HEK293 (cell line): ENCODE data around the gene CEP63.

ENCODE experiments used
- CTCF ChIA-PET: fragments of 350-600 bp; formaldehyde crosslinking; extraction: SDS; loops from one replicate; lab custom pipeline; 2021; ENCODE audit warnings: antibody characterized with exemption; lab: Yijun Ruan, JAX
- POLR2A ChIA-PET: fragments of 300-600 bp; formaldehyde crosslinking; extraction: SDS; loops from one replicate; lab custom pipeline; 2020; ENCODE audit warnings: antibody characterized with exemption, inconsistent platforms; lab: Yijun Ruan, JAX
- H3K27ac ChIP-seq: fragments of 200-500 bp; sonication (Bioruptor generic); 2 replicates; pipeline ENCODE4 v1.5.1; 2014; ENCODE audit warnings: low read depth, low read length, control low read depth, inconsistent platforms; ENCODE audit errors: extremely low read depth
- H3K36me3 ChIP-seq, 2 experiments: fragments of 200-500 bp in 1 of 2; sonication (Bioruptor generic) in 1 of 2; 1 replicate in 1 of 2; 2 replicates in 1 of 2; pipeline ENCODE4 v1.5.1; 2014 to 2017; ENCODE audit warnings: inconsistent platforms in 2 of 2, low read length in 2 of 2; ENCODE audit not compliant: control insufficient read depth in 2 of 2, insufficient read depth in 1 of 2
- H3K4me1 ChIP-seq: fragments of 200-500 bp; sonication (Bioruptor generic); 2 replicates; pipeline ENCODE4 v1.5.1; 2014; ENCODE audit warnings: mild to moderate bottlenecking, low read length, inconsistent platforms; ENCODE audit not compliant: control insufficient read depth, insufficient read depth
- H3K4me3 ChIP-seq: 2 replicates; pipeline ENCODE4 v1.5.1; 2011; ENCODE audit warnings: low read depth, mild to moderate bottlenecking, control low read depth, low read length, moderate library complexity
- H3K9me3 ChIP-seq: fragments of 200-500 bp; sonication (Bioruptor generic); 2 replicates; pipeline ENCODE4 v1.5.1; 2014; ENCODE audit warnings: low read depth, low read length, inconsistent platforms; ENCODE audit not compliant: control insufficient read depth, insufficient read depth
- PRDM1 ChIP-seq: fragments of 450-650 bp; formaldehyde crosslinking; IDR thresholded peaks from 2 replicates; pipeline ENCODE4; 2016; ENCODE audit warnings: missing biosample characterization, missing genetic modification characterization
- PRDM4 ChIP-seq: fragments of 450-650 bp; formaldehyde crosslinking; IDR thresholded peaks from 2 replicates; pipeline ENCODE4 v1.5.1; 2017; ENCODE audit warnings: missing biosample characterization, missing genetic modification characterization
- TCF7L2 ChIP-seq: IDR thresholded peaks from 2 replicates; pipeline ENCODE4 v1.6.1; 2011; ENCODE audit warnings: low read depth, mild to moderate bottlenecking, inconsistent platforms, low read length, moderate library complexity, borderline replicate concordance
- ZBTB26 ChIP-seq: fragments of 450-650 bp; formaldehyde crosslinking; optimal IDR thresholded peaks from 2 replicates; pipeline ENCODE3; 2016; ENCODE audit warnings: missing biosample characterization, mild to moderate bottlenecking, missing genetic modification characterization
- ZFP41 ChIP-seq: fragments of 450-650 bp; formaldehyde crosslinking; IDR thresholded peaks from 2 replicates; pipeline ENCODE4 v1.5.1; 2016; ENCODE audit warnings: missing biosample characterization, missing genetic modification characterization, borderline replicate concordance
- ZNF146 ChIP-seq: fragments of 450-650 bp; formaldehyde crosslinking; IDR thresholded peaks from 2 replicates; pipeline ENCODE4 v1.5.1; 2016; ENCODE audit warnings: missing biosample characterization, missing genetic modification characterization
- ZNF214 ChIP-seq: fragments of 450-650 bp; formaldehyde crosslinking; IDR thresholded peaks from 2 replicates; pipeline ENCODE4 v1.5.1; 2017; ENCODE audit warnings: missing biosample characterization, mild to moderate bottlenecking, missing genetic modification characterization, borderline replicate concordance
- ZNF24 ChIP-seq: fragments of 450-650 bp; formaldehyde crosslinking; IDR thresholded peaks from 2 replicates; pipeline ENCODE4 v1.5.1; 2016; ENCODE audit warnings: missing biosample characterization, missing genetic modification characterization
- ZNF354C ChIP-seq: fragments of 450-650 bp; formaldehyde crosslinking; IDR thresholded peaks from 2 replicates; pipeline ENCODE4 v1.5.1; 2016; ENCODE audit warnings: missing biosample characterization, missing genetic modification characterization, low read depth, borderline replicate concordance
- ZNF449 ChIP-seq: fragments of 450-650 bp; formaldehyde crosslinking; IDR thresholded peaks from 2 replicates; pipeline ENCODE4 v1.5.1; 2017; ENCODE audit warnings: missing biosample characterization, mild to moderate bottlenecking, missing genetic modification characterization, moderate library complexity
- ZNF558 ChIP-seq: fragments of 450-650 bp; formaldehyde crosslinking; IDR thresholded peaks from 2 replicates; pipeline ENCODE4 v1.5.1; 2016; ENCODE audit warnings: missing biosample characterization, missing genetic modification characterization
- ZNF560 ChIP-seq: fragments of 450-650 bp; formaldehyde crosslinking; IDR thresholded peaks from 2 replicates; pipeline ENCODE4 v1.5.1; 2017; ENCODE audit warnings: missing biosample characterization, missing genetic modification characterization, borderline replicate concordance
- ZNF580 ChIP-seq: fragments of 450-650 bp; formaldehyde crosslinking; IDR thresholded peaks from 2 replicates; pipeline ENCODE4 v1.5.1; 2016; ENCODE audit warnings: missing biosample characterization, missing genetic modification characterization
- ZNF660 ChIP-seq: fragments of 450-650 bp; IDR thresholded peaks from 2 replicates; pipeline ENCODE4 v1.5.1; 2018; ENCODE audit warnings: missing biosample characterization, mild to moderate bottlenecking, missing genetic modification characterization
- ZNF776 ChIP-seq: fragments of 450-650 bp; formaldehyde crosslinking; IDR thresholded peaks from 2 replicates; pipeline ENCODE4 v1.5.0; 2017; ENCODE audit warnings: missing biosample characterization, missing genetic modification characterization, borderline replicate concordance
- ZNF791 ChIP-seq: fragments of 450-650 bp; formaldehyde crosslinking; IDR thresholded peaks from 2 replicates; pipeline ENCODE4 v1.5.1; 2016; ENCODE audit warnings: missing biosample characterization, missing genetic modification characterization
- TF ChIP-seq, protein P1 (sequence below): fragments of 450-650 bp; formaldehyde crosslinking; IDR thresholded peaks from 2 replicates; pipeline ENCODE4 v1.5.1; 2016; ENCODE audit warnings: missing biosample characterization, missing genetic modification characterization
- TF ChIP-seq, protein P2 (sequence below): fragments of 450-650 bp; formaldehyde crosslinking; IDR thresholded peaks from 2 replicates; pipeline ENCODE4 v1.5.1; 2017; ENCODE audit warnings: missing biosample characterization, missing genetic modification characterization
- TF ChIP-seq, protein P3 (sequence below): fragments of 450-650 bp; formaldehyde crosslinking; IDR thresholded peaks from 2 replicates; pipeline ENCODE4 v1.5.1; 2016; ENCODE audit warnings: missing biosample characterization, missing genetic modification characterization

The CEP63 gene

DNA sequence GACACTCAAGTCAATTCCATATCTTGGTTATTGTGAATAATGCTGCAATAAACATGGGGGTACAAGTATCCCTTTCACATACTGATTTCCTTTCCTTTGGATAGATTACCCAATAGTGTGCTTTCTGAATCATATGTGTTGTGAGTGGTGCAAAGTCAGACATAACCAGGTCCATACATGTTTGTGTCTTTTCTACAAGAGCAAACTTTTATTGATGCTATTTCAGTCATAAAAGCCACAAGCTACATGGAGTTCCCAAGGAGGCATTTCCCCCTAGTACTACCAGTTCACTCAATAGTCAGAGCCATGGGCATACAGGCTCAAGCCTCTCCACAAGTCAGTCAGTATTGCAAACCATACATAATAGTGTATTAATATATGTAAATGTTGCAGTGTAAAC, 10.1 kb downstream of the CEP63 start (continued):
- TF ChIP-seq ZNF558 (tag by site-specific recombination), result no peak
- TF ChIP-seq, protein P1, sequence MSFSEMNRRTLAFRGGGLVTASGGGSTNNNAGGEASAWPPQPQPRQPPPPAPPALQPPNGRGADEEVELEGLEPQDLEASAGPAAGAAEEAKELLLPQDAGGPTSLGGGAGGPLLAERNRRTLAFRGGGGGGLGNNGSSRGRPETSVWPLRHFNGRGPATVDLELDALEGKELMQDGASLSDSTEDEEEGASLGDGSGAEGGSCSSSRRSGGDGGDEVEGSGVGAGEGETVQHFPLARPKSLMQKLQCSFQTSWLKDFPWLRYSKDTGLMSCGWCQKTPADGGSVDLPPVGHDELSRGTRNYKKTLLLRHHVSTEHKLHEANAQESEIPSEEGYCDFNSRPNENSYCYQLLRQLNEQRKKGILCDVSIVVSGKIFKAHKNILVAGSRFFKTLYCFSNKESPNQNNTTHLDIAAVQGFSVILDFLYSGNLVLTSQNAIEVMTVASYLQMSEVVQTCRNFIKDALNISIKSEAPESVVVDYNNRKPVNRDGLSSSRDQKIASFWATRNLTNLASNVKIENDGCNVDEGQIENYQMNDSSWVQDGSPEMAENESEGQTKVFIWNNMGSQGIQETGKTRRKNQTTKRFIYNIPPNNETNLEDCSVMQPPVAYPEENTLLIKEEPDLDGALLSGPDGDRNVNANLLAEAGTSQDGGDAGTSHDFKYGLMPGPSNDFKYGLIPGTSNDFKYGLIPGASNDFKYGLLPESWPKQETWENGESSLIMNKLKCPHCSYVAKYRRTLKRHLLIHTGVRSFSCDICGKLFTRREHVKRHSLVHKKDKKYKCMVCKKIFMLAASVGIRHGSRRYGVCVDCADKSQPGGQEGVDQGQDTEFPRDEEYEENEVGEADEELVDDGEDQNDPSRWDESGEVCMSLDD (tag by site-specific recombination), result no peak
- TF ChIP-seq, protein P2, sequence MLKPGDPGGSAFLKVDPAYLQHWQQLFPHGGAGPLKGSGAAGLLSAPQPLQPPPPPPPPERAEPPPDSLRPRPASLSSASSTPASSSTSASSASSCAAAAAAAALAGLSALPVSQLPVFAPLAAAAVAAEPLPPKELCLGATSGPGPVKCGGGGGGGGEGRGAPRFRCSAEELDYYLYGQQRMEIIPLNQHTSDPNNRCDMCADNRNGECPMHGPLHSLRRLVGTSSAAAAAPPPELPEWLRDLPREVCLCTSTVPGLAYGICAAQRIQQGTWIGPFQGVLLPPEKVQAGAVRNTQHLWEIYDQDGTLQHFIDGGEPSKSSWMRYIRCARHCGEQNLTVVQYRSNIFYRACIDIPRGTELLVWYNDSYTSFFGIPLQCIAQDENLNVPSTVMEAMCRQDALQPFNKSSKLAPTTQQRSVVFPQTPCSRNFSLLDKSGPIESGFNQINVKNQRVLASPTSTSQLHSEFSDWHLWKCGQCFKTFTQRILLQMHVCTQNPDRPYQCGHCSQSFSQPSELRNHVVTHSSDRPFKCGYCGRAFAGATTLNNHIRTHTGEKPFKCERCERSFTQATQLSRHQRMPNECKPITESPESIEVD, result no peak
- no peak for TF ChIP-seq ZBTB26
- TF ChIP-seq ZNF791 (tag by site-specific recombination), result no peak
- no peak for TF ChIP-seq ZNF660 (tag by site-specific recombination)
- no peak for TF ChIP-seq TCF7L2
- no peak for TF ChIP-seq ZNF354C
- no peak for TF ChIP-seq ZFP41

- ChIA-PET POLR2A (no interaction called here), CTCF (no interaction called here)
- no peaks in the 10 kb centered on the region for H3K4me1 ChIP-seq
- H3K36me3 ChIP-seq, result peaks cover 0 to 10% of the 10 kb centered on the region in 2 experiments; a peak in 1 of 3 replicates
- H3K27ac ChIP-seq, result no peak overlapping the region
- H3K9me3 ChIP-seq, result no peaks in the 10 kb centered on the region
- H3K4me3 ChIP-seq, result no peak overlapping the region
- TF ChIP-seq, protein P3, sequence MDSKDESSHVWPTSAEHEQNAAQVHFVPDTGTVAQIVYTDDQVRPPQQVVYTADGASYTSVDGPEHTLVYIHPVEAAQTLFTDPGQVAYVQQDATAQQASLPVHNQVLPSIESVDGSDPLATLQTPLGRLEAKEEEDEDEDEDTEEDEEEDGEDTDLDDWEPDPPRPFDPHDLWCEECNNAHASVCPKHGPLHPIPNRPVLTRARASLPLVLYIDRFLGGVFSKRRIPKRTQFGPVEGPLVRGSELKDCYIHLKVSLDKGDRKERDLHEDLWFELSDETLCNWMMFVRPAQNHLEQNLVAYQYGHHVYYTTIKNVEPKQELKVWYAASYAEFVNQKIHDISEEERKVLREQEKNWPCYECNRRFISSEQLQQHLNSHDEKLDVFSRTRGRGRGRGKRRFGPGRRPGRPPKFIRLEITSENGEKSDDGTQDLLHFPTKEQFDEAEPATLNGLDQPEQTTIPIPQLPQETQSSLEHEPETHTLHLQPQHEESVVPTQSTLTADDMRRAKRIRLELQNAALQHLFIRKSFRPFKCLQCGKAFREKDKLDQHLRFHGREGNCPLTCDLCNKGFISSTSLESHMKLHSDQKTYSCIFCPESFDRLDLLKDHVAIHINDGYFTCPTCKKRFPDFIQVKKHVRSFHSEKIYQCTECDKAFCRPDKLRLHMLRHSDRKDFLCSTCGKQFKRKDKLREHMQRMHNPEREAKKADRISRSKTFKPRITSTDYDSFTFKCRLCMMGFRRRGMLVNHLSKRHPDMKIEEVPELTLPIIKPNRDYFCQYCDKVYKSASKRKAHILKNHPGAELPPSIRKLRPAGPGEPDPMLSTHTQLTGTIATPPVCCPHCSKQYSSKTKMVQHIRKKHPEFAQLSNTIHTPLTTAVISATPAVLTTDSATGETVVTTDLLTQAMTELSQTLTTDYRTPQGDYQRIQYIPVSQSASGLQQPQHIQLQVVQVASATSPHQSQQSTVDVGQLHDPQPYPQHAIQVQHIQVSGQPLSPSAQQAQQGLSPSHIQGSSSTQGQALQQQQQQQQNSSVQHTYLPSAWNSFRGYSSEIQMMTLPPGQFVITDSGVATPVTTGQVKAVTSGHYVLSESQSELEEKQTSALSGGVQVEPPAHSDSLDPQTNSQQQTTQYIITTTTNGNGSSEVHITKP, result no peak
- no peak for TF ChIP-seq ZNF560
- TF ChIP-seq ZNF146 (tag by site-specific recombination), result no peak
- no peak for TF ChIP-seq ZNF449
- TF ChIP-seq ZNF24, result no peak
- TF ChIP-seq ZNF214 (tag by site-specific recombination), result no peak
- no peak for TF ChIP-seq PRDM4 (tag by site-specific recombination)
- TF ChIP-seq, protein P1 (tag by site-specific recombination), result no peak
- no peak for TF ChIP-seq PRDM1
- TF ChIP-seq ZNF580 (tag by site-specific recombination), result no peak
- no peak for TF ChIP-seq ZNF776 (tag by site-specific recombination)
Measured at GRCh38 chr3:134496471-134497071, 10.7 kb downstream of the CEP63 start.
